ENCODE results near the gene SERF2.
"Not testable (repeated sequence)": the region's sequence is repeated elsewhere in the genome, so short reads cannot be mapped to it uniquely, and the experiment has no call there.

Gene SERF2

GRCh38 chr15:43828061-43828657, 36.0 kb downstream of the SERF2 start:
- Histone ChIP-seq H3K9me3 (ENCODE audit: control extremely low read depth in 1 of 5, control insufficient read depth in 4 of 5, insufficient read depth in 2 of 5, low read depth in 1 of 5, low read length in 4 of 5) (no peaks in the 10 kb centered on the region), H3K27ac (ENCODE audit: insufficient read depth in 1 of 2, low read depth in 1 of 2, low read length in 2 of 2, poor library complexity in 1 of 2, severe bottlenecking in 2 of 2) (peak overlapping the region in 1 of 2 experiments; percentile 64), H3K27me3 (replicated peaks in 2 of 5; ENCODE audit: control insufficient read depth in 4 of 5, insufficient read depth in 5 of 5, low read length in 4 of 5) (no peaks in the 10 kb centered on the region), H3K4me3 (ENCODE audit: control insufficient read depth in 1 of 7, extremely low read depth in 1 of 7, insufficient read depth in 4 of 7, low read depth in 2 of 7, low read length in 6 of 7) (peak overlapping the region in 4 of 7 experiments; percentile 12 to 86 (median 79)), H3K36me3 (ENCODE audit: control insufficient read depth in 4 of 4, insufficient read depth in 4 of 4, low read length in 3 of 4) (peaks cover 0 to 13% (median 0%) of the 10 kb centered on the region in 4 experiments), H3K4me1 (ENCODE audit: control extremely low read depth in 1 of 4, control insufficient read depth in 4 of 4, insufficient read depth in 4 of 4, low read length in 3 of 4) (peaks cover 6 to 30% (median 30%) of the 10 kb centered on the region in 4 experiments)
- ChIA-PET POLR2A (no interaction called here), CTCF (interaction anchor here (1.1 to 1.4 kb wide), 2 partner anchors 9 to 23 kb away, joined by 3 read pairs; no protein-coding TSS in a partner anchor)
- WGBS (ENCODE audit: insufficient coverage): 79% methylated on average over 2 of the region's 6 CpGs
- DNase-seq: peak in 2 of 3 donors; percentile 8 to 14

- H3K27me3 ChIP-seq (replicated peaks in 2 of 5; ENCODE audit: control insufficient read depth in 4 of 5, insufficient read depth in 5 of 5, low read length in 4 of 5); H3K27ac ChIP-seq (ENCODE audit: insufficient read depth in 1 of 2, low read depth in 1 of 2, low read length in 2 of 2, poor library complexity in 1 of 2, severe bottlenecking in 2 of 2); H3K4me3 ChIP-seq (ENCODE audit: control insufficient read depth in 1 of 7, extremely low read depth in 1 of 7, insufficient read depth in 4 of 7, low read depth in 2 of 7, low read length in 6 of 7); DNase-seq; H3K9me3 ChIP-seq (ENCODE audit: control extremely low read depth in 1 of 5, control insufficient read depth in 4 of 5, insufficient read depth in 2 of 5, low read depth in 1 of 5, low read length in 4 of 5); POLR2A ChIA-PET: not testable (repeated sequence)
- peaks cover 6 to 23% (median 20%) of the 10 kb centered on the region in 4 experiments for H3K4me1 ChIP-seq (ENCODE audit: control extremely low read depth in 1 of 4, control insufficient read depth in 4 of 4, insufficient read depth in 4 of 4, low read length in 3 of 4)
- 97% methylated on average over 4 of the region's 9 CpGs for WGBS (ENCODE audit: insufficient coverage)
- CTCF ChIA-PET: interaction anchor here (1.8 kb wide), 1 partner anchor 10 kb away, joined by 5 read pairs; no protein-coding TSS in a partner anchor
- peaks cover 0 to 18% (median 4%) of the 10 kb centered on the region in 4 experiments for H3K36me3 ChIP-seq (ENCODE audit: control insufficient read depth in 4 of 4, insufficient read depth in 4 of 4, low read length in 3 of 4)
Measured at GRCh38 chr15:43829951-43830540, 37.9 kb downstream of the SERF2 start.

GRCh38 chr15:43830691-43831275, 38.7 kb downstream of the SERF2 start:
- not testable (repeated sequence) for H3K27ac ChIP-seq (ENCODE audit: insufficient read depth in 1 of 2, low read depth in 1 of 2, low read length in 2 of 2, poor library complexity in 1 of 2, severe bottlenecking in 2 of 2); H3K9me3 ChIP-seq (ENCODE audit: control extremely low read depth in 1 of 5, control insufficient read depth in 4 of 5, insufficient read depth in 2 of 5, low read depth in 1 of 5, low read length in 4 of 5); H3K27me3 ChIP-seq (replicated peaks in 2 of 5; ENCODE audit: control insufficient read depth in 4 of 5, insufficient read depth in 5 of 5, low read length in 4 of 5); H3K4me3 ChIP-seq (ENCODE audit: control insufficient read depth in 1 of 7, extremely low read depth in 1 of 7, insufficient read depth in 4 of 7, low read depth in 2 of 7, low read length in 6 of 7); DNase-seq
- peaks cover 2 to 25% (median 6%) of the 10 kb centered on the region in 4 experiments for H3K36me3 ChIP-seq (ENCODE audit: control insufficient read depth in 4 of 4, insufficient read depth in 4 of 4, low read length in 3 of 4)
- WGBS (ENCODE audit: insufficient coverage): 96% methylated on average over 6 of the region's 9 CpGs
- peaks cover 6 to 23% (median 20%) of the 10 kb centered on the region in 4 experiments for H3K4me1 ChIP-seq (ENCODE audit: control extremely low read depth in 1 of 4, control insufficient read depth in 4 of 4, insufficient read depth in 4 of 4, low read length in 3 of 4)
- CTCF ChIA-PET: interaction anchor here (1.8 kb wide), 1 partner anchor 10 kb away, joined by 5 read pairs; no protein-coding TSS in a partner anchor
- POLR2A ChIA-PET: interaction anchor here (0.7 kb wide), 1 partner anchor 29 kb away, joined by 3 read pairs; no protein-coding TSS in a partner anchor

GRCh38 chr15:43831519-43832052, 39.5 kb downstream of the SERF2 start:
- ChIA-PET POLR2A (interaction anchor here (0.7 kb wide), 1 partner anchor 29 kb away, joined by 3 read pairs; no protein-coding TSS in a partner anchor), CTCF (interaction anchor here (1.8 kb wide), 1 partner anchor 9 kb away, joined by 5 read pairs; no protein-coding TSS in a partner anchor)
- DNase-seq; H3K9me3 ChIP-seq (ENCODE audit: control extremely low read depth in 1 of 5, control insufficient read depth in 4 of 5, insufficient read depth in 2 of 5, low read depth in 1 of 5, low read length in 4 of 5); H3K27ac ChIP-seq (ENCODE audit: insufficient read depth in 1 of 2, low read depth in 1 of 2, low read length in 2 of 2, poor library complexity in 1 of 2, severe bottlenecking in 2 of 2); H3K4me3 ChIP-seq (ENCODE audit: control insufficient read depth in 1 of 7, extremely low read depth in 1 of 7, insufficient read depth in 4 of 7, low read depth in 2 of 7, low read length in 6 of 7); H3K27me3 ChIP-seq (replicated peaks in 2 of 5; ENCODE audit: control insufficient read depth in 4 of 5, insufficient read depth in 5 of 5, low read length in 4 of 5): not testable (repeated sequence)
- H3K4me1 ChIP-seq (ENCODE audit: control extremely low read depth in 1 of 4, control insufficient read depth in 4 of 4, insufficient read depth in 4 of 4, low read length in 3 of 4): peaks cover 6 to 19% (median 14%) of the 10 kb centered on the region in 4 experiments
- 100% methylated on average over 10 of the region's 14 CpGs for WGBS (ENCODE audit: insufficient coverage)
- H3K36me3 ChIP-seq (ENCODE audit: control insufficient read depth in 4 of 4, insufficient read depth in 4 of 4, low read length in 3 of 4): peaks cover 2 to 33% (median 9%) of the 10 kb centered on the region in 4 experiments

GRCh38 chr15:43832485-43832884, 40.4 kb downstream of the SERF2 start:
- CTCF ChIA-PET; H3K27ac ChIP-seq (ENCODE audit: insufficient read depth in 1 of 2, low read depth in 1 of 2, low read length in 2 of 2, poor library complexity in 1 of 2, severe bottlenecking in 2 of 2); H3K27me3 ChIP-seq (replicated peaks in 2 of 5; ENCODE audit: control insufficient read depth in 4 of 5, insufficient read depth in 5 of 5, low read length in 4 of 5); DNase-seq; H3K4me3 ChIP-seq (ENCODE audit: control insufficient read depth in 1 of 7, extremely low read depth in 1 of 7, insufficient read depth in 4 of 7, low read depth in 2 of 7, low read length in 6 of 7); H3K9me3 ChIP-seq (ENCODE audit: control extremely low read depth in 1 of 5, control insufficient read depth in 4 of 5, insufficient read depth in 2 of 5, low read depth in 1 of 5, low read length in 4 of 5): not testable (repeated sequence)
- POLR2A ChIA-PET: interaction anchor here (0.6 kb wide), 1 partner anchor 1610 kb away, joined by 3 read pairs; no protein-coding TSS in a partner anchor
- H3K4me1 ChIP-seq (ENCODE audit: control extremely low read depth in 1 of 4, control insufficient read depth in 4 of 4, insufficient read depth in 4 of 4, low read length in 3 of 4): peaks cover 6 to 15% (median 7%) of the 10 kb centered on the region in 4 experiments
- WGBS (ENCODE audit: insufficient coverage): 80% methylated on average over 1 of the region's 6 CpGs
- H3K36me3 ChIP-seq (ENCODE audit: control insufficient read depth in 4 of 4, insufficient read depth in 4 of 4, low read length in 3 of 4): peaks cover 4 to 40% (median 10%) of the 10 kb centered on the region in 4 experiments

GRCh38 chr15:43845421-43845820, 53.3 kb downstream of the SERF2 start:
- peaks cover 5 to 57% (median 14%) of the 10 kb centered on the region in 4 experiments for H3K36me3 ChIP-seq (ENCODE audit: control insufficient read depth in 4 of 4, insufficient read depth in 4 of 4, low read length in 3 of 4)
- no peaks in the 10 kb centered on the region for H3K9me3 ChIP-seq (ENCODE audit: control extremely low read depth in 1 of 5, control insufficient read depth in 4 of 5, insufficient read depth in 2 of 5, low read depth in 1 of 5, low read length in 4 of 5)
- no peaks in the 10 kb centered on the region for H3K4me1 ChIP-seq (ENCODE audit: control extremely low read depth in 1 of 4, control insufficient read depth in 4 of 4, insufficient read depth in 4 of 4, low read length in 3 of 4)
- H3K27me3 ChIP-seq (replicated peaks in 2 of 5; ENCODE audit: control insufficient read depth in 4 of 5, insufficient read depth in 5 of 5, low read length in 4 of 5): no peaks in the 10 kb centered on the region
- H3K27ac ChIP-seq (ENCODE audit: insufficient read depth in 1 of 2, low read depth in 1 of 2, low read length in 2 of 2, poor library complexity in 1 of 2, severe bottlenecking in 2 of 2): no peak overlapping the region
- POLR2A ChIA-PET: no interaction called here
- no peak overlapping the region for H3K4me3 ChIP-seq (ENCODE audit: control insufficient read depth in 1 of 7, extremely low read depth in 1 of 7, insufficient read depth in 4 of 7, low read depth in 2 of 7, low read length in 6 of 7)
- CTCF ChIA-PET: no interaction called here
- DNase-seq: no peak
